GM18519 (cell line): Measurements from ENCODE around the gene PCDHGB5.
"Not testable (repeated sequence)": the region's sequence is repeated elsewhere in the genome, so short reads cannot be mapped to it uniquely, and the experiment has no call there.

Source experiments
- ATAC-seq: cut with Tn5 transposase; IDR thresholded peaks from one replicate; pipeline ENCODE4 v1.9.1; 2021; ENCODE audit warnings: mild to moderate bottlenecking, moderate library complexity; ENCODE audit not compliant: unreplicated experiment, low FRiP score

PCDHGB5 gene

DNA sequence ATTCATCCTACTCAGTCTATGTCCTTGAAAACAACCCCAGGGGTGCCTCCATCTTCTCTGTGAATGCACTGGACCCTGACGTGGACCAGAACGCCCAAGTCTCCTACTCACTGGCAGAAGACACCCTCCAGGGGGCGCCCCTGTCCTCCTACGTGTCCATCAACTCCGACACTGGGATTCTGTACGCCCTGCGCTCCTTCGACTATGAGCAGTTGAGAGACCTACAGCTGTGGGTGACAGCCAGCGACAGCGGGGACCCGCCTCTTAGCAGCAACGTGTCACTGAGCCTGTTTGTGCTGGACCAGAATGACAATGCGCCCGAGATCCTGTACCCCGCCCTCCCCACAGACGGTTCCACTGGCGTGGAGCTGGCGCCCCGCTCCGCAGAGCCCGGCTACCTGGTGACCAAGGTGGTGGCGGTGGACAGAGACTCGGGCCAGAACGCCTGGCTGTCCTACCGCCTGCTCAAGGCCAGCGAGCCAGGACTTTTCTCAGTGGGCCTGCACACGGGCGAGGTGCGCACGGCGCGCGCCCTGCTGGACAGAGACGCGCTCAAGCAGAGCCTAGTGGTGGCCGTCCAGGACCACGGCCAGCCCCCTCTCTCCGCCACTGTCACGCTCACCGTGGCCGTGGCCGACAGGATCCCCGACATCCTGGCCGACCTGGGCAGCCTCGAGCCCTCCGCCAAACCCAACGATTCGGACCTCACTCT, 22.1 kb upstream of the PCDHGB5 start:
- ATAC-seq = not testable (repeated sequence)

DNA sequence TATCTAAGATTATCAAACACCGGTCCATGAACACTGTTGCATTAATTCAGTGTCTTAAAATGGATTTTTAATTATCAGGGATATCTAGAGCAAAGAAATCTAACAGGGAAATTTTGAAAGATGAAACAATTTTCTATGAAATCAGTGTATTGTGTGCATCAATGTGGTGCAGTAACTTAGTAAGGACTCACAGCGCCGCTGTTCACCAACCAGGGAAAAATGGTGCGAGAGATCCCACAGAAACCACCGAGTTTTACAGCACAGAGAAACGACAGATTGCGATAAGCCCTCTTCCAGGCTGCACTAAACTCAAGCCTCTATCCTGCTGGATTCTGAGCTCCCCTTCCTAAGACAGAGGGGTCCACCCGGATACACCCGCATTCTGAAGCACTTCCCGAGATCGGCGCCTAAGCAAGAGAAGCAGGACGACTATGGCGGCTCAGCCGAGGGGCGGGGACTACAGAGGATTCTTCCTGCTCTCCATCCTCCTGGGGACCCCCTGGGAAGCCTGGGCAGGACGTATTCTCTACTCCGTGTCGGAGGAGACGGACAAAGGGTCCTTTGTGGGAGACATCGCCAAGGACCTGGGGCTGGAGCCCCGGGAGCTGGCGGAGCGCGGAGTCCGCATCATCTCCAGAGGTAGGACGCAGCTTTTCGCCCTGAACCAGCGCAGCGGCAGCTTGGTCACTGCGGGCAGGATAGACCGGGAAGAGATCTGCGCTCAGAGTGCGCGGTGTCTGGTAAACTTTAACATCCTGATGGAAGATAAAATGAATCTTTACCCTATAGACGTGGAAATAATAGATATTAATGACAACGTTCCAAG, 15.1 kb upstream of the PCDHGB5 start, which contains the start of gene PCDHGA7:
Gene PCDHGA7 (plus strand): TSS at position 274 of the 826 bp plus-strand sequence. CDS start 158 bp downstream, at position 432.
- ATAC-seq = no peak

DNA sequence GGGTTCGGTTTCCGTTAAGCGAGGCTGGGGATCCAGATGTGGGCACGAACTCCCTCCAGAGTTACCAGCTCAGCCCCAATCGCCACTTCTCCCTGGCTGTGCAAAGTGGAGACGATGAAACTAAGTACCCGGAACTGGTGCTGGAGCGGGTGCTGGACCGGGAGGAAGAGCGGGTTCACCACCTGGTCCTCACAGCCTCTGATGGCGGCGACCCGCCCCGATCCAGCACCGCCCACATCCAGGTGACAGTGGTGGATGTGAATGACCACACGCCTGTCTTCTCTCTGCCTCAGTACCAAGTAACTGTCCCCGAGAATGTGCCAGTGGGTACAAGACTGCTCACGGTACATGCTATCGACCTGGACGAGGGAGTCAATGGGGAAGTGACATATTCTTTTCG, 14.4 kb upstream of the PCDHGB5 start:
- no peak for ATAC-seq

DNA sequence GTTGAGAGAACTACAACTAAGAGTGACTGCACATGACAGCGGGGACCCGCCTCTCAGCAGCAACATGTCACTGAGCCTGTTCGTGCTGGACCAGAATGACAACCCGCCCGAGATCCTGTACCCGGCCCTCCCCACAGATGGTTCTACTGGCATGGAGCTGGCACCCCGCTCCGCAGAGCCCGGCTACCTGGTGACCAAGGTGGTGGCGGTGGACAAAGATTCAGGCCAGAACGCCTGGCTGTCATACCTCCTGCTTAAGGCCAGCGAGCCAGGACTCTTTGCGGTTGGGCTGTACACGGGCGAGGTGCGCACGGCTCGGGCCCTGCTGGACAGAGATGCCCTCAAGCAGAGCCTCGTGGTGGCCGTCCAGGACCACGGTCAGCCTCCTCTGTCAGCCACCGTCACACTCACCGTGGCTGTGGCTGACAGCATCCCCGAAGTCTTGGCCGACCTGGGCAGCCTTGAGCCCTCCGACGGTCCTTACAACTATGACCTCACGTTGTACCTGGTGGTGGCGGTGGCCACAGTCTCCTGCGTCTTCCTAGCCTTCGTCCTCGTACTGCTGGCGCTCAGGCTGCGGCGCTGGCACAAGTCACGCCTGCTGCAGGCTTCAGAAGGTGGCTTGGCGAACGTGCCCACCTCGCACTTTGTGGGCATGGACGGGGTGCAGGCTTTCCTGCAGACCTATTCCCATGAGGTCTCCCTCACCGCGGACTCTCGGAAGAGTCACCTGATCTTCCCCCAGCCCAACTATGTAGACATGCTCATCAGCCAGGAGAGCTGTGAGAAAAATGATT, 13.1 kb upstream of the PCDHGB5 start:
- ATAC-seq = no peak

DNA sequence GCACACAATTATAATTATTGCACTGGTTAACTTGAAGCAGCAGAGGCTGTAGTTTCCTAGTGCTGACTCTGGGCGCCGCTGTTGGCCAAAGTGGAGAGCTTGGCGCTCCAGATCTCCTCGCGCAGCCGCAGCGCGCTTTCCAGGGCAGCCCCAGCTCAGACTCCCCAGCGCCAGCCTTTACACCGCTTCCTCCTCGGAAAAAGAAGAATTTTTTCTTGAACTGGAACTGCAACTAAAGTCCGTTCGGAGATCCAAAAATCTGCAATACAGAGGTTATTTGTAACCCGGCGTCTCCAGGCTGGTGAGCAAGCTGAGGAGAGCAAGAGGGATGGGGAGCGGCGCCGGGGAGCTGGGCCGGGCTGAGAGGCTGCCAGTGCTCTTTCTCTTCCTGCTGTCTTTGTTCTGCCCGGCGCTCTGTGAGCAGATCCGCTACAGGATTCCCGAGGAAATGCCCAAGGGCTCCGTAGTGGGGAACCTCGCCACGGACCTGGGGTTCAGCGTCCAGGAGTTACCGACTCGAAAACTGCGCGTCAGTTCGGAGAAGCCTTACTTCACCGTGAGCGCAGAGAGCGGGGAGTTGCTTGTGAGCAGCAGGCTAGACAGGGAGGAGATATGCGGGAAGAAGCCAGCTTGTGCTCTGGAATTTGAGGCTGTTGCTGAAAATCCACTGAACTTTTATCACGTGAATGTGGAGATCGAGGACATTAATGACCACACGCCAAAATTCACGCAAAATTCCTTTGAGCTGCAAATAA, 10.0 kb upstream of the PCDHGB5 start, which contains the start of gene PCDHGB4:
Gene PCDHGB4 (plus strand): TSS at position 142 of the 755 bp plus-strand sequence. CDS start 187 bp downstream, at position 329.
- ATAC-seq = not testable (repeated sequence)

DNA sequence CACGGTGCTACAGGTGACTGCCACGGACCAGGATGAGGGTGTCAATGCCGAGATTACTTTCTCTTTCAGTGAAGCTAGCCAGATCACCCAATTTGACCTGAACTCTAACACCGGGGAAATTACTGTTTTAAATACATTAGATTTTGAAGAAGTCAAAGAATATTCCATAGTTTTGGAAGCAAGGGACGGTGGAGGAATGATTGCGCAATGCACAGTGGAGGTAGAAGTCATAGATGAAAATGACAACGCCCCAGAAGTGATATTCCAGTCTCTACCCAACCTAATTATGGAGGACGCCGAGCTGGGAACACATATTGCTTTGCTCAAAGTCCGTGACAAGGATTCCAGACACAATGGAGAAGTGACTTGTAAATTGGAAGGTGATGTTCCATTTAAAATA, 9.1 kb upstream of the PCDHGB5 start:
- no peak for ATAC-seq

DNA sequence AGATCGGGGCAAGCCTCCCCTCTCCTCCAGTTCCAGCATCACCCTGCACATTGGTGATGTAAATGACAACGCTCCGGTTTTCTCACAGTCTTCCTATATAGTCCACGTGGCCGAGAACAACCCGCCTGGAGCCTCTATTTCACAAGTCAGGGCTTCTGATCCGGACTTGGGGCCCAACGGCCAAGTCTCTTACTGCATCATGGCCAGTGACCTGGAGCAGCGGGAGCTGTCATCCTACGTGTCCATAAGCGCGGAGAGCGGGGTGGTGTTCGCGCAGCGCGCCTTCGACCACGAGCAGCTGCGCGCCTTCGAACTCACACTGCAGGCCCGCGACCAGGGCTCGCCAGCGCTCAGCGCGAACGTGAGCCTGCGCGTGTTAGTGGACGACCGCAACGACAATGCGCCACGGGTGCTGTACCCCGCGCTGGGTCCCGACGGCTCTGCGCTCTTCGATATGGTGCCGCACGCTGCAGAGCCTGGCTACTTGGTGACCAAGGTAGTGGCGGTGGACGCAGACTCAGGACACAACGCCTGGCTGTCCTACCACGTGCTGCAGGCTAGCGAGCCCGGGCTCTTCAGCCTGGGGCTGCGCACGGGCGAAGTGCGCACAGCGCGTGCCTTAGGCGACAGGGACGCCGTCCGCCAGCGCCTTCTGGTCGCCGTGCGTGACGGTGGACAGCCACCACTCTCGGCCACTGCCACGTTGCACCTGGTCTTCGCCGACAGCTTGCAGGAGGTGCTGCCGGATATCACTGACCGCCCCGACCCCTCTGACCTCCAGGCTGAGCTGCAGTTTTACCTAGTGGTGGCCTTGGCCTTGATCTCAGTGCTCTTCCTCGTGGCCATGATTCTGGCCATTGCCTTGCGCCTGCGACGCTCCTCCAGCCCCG, 8.3 kb upstream of the PCDHGB5 start:
- no peak for ATAC-seq

DNA sequence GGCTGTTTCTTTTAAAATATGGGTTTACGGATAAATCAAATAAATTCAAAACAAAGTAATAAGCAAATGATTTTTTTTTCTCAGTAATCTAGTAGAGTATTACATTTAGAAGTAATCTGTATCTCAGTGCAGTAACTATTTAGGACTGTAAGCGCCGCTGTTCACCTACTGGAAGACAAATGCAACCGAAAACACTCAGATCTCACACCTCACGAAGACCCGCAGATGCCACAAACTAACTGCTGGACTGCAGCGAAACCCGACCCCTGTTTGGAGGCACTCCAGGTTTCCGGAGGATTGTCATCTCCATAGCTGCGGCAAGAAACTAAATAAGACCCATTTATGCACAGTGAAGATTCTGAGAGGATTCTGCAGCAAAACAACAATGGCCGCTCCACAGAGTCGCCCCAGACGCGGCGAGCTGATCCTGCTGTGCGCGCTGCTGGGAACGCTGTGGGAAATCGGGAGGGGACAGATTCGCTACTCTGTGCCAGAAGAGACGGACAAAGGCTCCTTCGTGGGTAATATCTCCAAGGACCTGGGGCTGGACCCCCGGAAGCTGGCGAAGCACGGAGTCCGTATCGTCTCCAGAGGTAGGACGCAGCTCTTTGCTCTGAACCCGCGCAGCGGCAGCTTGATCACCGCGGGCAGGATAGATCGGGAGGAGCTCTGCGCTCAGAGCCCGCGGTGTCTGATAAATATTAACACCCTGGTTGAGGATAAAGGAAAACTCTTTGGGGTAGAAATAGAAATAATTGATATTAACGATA, 5.1 kb upstream of the PCDHGB5 start, which contains the start of gene PCDHGA8:
Gene PCDHGA8 (plus strand): TSS at position 205 of the 770 bp plus-strand sequence. CDS start 181 bp downstream, at position 386.
- no peak for ATAC-seq

DNA sequence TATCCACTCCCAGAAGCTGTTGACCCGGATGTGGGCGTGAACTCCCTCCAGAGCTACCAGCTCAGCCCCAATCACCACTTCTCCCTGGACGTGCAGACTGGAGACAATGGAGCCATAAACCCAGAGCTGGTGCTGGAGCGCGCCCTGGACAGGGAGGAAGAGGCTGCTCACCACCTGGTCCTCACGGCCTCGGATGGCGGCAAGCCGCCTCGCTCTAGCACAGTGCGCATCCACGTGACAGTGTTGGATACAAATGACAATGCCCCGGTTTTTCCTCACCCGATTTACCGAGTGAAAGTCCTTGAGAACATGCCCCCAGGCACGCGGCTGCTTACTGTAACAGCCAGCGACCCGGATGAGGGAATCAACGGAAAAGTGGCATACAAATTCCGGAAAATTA, 4.5 kb upstream of the PCDHGB5 start:
- no peak for ATAC-seq

DNA sequence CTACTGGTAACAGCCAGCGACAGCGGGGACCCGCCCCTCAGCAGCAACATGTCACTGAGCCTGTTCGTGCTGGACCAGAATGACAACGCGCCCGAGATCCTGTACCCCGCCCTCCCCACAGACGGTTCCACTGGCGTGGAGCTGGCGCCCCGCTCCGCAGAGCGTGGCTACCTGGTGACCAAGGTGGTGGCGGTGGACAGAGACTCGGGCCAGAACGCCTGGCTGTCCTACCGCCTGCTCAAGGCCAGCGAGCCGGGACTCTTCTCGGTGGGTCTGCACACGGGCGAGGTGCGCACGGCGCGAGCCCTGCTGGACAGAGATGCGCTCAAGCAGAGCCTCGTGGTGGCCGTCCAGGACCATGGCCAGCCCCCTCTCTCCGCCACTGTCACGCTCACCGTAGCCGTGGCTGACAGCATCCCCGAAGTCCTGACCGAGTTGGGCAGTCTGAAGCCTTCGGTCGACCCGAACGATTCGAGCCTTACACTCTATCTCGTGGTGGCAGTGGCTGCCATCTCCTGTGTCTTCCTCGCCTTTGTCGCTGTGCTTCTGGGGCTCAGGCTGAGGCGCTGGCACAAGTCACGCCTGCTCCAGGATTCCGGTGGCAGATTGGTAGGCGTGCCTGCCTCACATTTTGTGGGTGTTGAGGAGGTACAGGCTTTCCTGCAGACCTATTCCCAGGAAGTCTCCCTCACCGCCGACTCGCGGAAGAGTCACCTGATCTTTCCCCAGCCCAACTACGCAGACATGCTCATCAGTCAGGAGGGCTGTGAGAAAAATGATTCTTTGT, 3.2 kb upstream of the PCDHGB5 start:
- ATAC-seq = not testable (repeated sequence)

DNA sequence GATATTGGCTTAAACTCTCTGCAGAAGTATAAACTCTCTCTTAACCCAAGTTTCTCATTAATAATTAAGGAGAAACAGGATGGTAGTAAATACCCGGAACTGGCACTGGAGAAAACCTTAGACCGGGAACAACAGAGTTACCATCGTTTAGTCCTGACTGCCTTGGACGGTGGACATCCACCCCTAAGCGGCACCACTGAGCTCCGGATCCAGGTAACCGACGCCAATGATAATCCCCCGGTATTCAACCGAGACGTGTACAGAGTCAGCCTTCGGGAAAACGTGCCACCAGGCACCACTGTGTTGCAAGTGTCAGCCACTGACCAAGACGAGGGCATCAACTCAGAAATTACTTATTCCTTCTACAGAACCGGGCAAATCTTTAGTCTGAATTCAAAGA, 861 bp downstream of the PCDHGB5 start:
- no peak for ATAC-seq

DNA sequence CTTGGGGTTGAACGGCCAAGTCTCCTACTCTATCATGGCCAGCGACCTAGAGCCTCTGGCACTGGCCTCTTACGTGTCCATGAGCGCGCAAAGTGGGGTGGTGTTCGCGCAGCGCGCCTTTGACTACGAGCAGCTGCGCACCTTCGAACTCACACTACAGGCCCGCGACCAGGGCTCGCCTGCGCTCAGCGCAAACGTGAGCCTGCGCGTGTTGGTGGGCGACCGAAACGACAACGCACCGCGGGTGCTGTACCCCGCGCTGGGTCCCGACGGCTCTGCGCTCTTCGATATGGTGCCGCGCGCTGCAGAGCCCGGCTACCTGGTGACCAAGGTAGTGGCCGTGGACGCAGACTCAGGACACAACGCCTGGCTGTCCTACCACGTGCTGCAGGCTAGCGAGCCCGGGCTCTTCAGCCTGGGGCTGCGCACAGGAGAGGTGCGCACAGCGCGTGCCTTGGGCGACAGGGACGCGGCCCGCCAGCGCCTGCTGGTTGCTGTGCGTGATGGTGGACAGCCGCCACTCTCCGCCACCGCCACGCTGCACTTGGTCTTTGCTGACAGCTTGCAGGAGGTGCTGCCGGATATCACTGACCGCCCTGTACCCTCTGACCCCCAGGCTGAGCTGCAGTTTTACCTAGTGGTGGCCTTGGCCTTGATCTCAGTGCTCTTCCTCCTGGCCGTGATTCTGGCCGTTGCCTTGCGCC, 2.0 kb downstream of the PCDHGB5 start:
- ATAC-seq = no peak

DNA sequence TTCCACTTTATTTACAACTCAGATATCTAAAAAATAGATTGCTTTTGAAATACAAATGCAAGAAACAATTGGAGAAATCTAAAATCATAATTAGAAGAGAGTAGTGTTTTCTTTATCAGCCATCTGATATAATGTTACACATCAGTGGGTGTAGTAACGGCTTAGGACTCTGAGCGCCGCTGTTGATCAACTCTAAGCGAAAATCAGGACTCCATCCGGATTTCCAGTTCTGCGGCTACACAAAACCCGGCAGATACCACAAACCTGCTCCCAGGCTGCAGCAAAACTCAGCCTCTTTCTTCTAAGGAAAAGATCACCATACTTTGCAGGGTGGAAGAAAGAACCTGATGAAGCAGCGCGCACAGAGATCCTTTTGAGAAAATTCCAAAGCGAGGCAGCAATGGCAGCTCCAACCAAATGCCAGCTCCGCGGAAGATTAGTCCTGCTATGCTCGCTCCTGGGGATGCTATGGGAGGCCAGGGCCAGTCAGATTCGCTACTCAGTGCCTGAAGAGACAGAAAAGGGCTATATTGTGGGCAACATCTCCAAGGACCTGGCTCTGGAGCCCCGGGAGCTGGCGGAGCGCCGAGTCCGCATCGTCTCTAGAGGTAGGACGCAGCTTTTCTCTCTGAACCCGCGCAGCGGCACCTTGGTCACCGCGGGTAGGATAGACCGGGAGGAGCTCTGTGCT, 5.0 kb downstream of the PCDHGB5 start, which contains the start of gene PCDHGA9:
Gene PCDHGA9 (plus strand): TSS at position 226 of the 691 bp plus-strand sequence. CDS start 175 bp downstream, at position 401.
- no peak for ATAC-seq

DNA sequence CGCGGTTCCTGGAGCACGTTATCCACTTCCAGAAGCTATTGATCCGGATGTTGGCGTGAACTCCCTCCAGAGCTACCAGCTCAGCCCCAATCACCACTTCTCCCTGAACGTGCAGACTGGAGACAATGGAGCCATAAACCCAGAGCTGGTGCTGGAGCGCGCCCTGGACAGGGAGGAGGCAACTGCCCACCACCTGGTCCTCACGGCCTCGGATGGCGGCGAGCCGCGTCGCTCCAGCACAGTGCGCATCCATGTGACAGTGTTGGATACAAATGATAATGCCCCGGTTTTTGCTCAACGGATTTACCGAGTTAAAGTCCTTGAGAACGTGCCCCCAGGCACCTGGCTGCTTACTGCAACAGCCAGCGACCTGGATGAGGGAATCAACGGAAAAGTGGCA, 5.6 kb downstream of the PCDHGB5 start:
- ATAC-seq = no peak

DNA sequence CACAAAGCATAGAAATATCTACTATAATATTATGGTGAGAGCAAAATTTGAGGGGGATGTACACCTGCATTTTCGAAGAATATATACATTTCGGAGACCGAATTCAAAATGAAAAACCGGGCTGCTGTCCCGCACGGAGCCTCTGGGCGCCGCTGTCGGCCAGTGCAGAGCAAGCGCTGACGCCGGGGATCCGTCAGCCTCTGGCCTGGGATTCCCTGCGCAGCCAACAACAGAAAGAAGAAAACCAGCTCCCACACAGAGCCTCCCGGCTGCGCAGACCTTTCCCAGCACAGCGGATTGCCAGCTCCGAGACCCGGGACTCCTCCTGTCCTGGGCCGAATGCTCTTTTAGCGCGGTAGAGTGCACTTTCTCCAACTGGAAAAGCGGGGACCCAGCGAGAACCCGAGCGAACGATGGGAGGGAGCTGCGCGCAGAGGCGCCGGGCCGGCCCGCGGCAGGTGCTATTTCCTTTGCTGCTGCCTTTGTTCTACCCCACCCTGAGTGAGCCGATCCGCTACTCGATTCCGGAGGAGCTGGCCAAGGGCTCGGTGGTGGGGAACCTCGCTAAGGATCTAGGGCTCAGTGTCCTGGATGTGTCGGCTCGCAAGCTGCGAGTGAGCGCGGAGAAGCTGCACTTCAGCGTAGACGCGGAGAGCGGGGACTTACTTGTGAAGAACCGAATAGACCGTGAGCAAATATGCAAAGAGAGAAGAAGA, 10.2 kb downstream of the PCDHGB5 start, which contains the start of gene PCDHGB6:
Gene PCDHGB6 (plus strand): TSS at position 232 of the 716 bp plus-strand sequence. CDS start 182 bp downstream, at position 414.
- ATAC-seq = not testable (repeated sequence)
